ENCODE results near the gene PLA2G2F. TPM values are rescaled to one million over a fixed set of nuclear protein-coding genes. Genes with fewer than 3 reads are reported as not detected.

PLA2G2F gene
- total and polyA plus RNA-seq, 2 of the 13 experiments (the other 11 are each of a cell fraction or from before 2014, with no cell fraction given) = not detected

GRCh38 chr1:20185834-20186782 lies 47.0 kb downstream of the PLA2G2F start, which contains the start of the genes PLA2G2C and UBXN10 (continued):
- no peak for TF ChIP-seq FOXP4 (CRISPR knock-in tag; IDR thresholded peaks at IDR 0.05)
- TF ChIP-seq, protein P1, sequence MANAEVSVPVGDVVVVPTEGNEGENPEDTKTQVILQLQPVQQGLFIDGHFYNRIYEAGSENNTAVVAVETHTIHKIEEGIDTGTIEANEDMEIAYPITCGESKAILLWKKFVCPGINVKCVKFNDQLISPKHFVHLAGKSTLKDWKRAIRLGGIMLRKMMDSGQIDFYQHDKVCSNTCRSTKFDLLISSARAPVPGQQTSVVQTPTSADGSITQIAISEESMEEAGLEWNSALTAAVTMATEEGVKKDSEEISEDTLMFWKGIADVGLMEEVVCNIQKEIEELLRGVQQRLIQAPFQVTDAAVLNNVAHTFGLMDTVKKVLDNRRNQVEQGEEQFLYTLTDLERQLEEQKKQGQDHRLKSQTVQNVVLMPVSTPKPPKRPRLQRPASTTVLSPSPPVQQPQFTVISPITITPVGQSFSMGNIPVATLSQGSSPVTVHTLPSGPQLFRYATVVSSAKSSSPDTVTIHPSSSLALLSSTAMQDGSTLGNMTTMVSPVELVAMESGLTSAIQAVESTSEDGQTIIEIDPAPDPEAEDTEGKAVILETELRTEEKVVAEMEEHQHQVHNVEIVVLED (CRISPR knock-in tag; IDR thresholded peaks at IDR 0.05; ENCODE audit: borderline replicate concordance) = no peak
- TF ChIP-seq ZBTB7A (CRISPR knock-in tag; IDR thresholded peaks at IDR 0.05) = no peak
- TF ChIP-seq GABPA (IDR thresholded peaks at IDR 0.05; ENCODE audit: low read depth, low read length) = peak; percentile 54
- TF ChIP-seq GABPA (CRISPR knock-in tag; IDR thresholded peaks at IDR 0.05; ENCODE audit: low read depth) = peak; percentile 71
- TF ChIP-seq MLX (CRISPR knock-in tag; IDR thresholded peaks at IDR 0.05) = peak; percentile 65
- no peak for TF ChIP-seq MAFG (CRISPR knock-in tag; IDR thresholded peaks at IDR 0.05)
- TF ChIP-seq, protein P2, sequence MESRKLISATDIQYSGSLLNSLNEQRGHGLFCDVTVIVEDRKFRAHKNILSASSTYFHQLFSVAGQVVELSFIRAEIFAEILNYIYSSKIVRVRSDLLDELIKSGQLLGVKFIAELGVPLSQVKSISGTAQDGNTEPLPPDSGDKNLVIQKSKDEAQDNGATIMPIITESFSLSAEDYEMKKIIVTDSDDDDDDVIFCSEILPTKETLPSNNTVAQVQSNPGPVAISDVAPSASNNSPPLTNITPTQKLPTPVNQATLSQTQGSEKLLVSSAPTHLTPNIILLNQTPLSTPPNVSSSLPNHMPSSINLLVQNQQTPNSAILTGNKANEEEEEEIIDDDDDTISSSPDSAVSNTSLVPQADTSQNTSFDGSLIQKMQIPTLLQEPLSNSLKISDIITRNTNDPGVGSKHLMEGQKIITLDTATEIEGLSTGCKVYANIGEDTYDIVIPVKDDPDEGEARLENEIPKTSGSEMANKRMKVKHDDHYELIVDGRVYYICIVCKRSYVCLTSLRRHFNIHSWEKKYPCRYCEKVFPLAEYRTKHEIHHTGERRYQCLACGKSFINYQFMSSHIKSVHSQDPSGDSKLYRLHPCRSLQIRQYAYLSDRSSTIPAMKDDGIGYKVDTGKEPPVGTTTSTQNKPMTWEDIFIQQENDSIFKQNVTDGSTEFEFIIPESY (CRISPR knock-in tag; IDR thresholded peaks at IDR 0.05) = 0 out of 2 replicates have a peak, but pooled peaks have one; percentile 47
- no peak for TF ChIP-seq SRSF9 (IDR thresholded peaks at IDR 0.05; ENCODE audit: borderline replicate concordance, insufficient read depth, low read depth, low read length, poor library complexity, severe bottlenecking)
- no peak for TF ChIP-seq HDAC6 (IDR thresholded peaks at IDR 0.05; ENCODE audit: low read depth, low read length)
- TF ChIP-seq CBX2 (IDR thresholded peaks at IDR 0.05; ENCODE audit: low read depth, low read length) = no peak
- no peak for TF ChIP-seq CBX2 (CRISPR knock-in tag; IDR thresholded peaks at IDR 0.05; ENCODE audit: low read depth)
- TF ChIP-seq, protein P3, sequence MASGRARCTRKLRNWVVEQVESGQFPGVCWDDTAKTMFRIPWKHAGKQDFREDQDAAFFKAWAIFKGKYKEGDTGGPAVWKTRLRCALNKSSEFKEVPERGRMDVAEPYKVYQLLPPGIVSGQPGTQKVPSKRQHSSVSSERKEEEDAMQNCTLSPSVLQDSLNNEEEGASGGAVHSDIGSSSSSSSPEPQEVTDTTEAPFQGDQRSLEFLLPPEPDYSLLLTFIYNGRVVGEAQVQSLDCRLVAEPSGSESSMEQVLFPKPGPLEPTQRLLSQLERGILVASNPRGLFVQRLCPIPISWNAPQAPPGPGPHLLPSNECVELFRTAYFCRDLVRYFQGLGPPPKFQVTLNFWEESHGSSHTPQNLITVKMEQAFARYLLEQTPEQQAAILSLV (CRISPR knock-in tag; IDR thresholded peaks at IDR 0.05; ENCODE audit: borderline replicate concordance) = no peak
- no peak for TF ChIP-seq BORCS8-MEF2B (CRISPR knock-in tag; IDR thresholded peaks at IDR 0.05)
- peak; percentile 38; the same call in 1 of the 2 replicates for TF ChIP-seq RXRA (CRISPR knock-in tag; IDR thresholded peaks at IDR 0.05)
- no peak for TF ChIP-seq ZNF569 (CRISPR knock-in tag; IDR thresholded peaks at IDR 0.05; ENCODE audit: borderline replicate concordance)
- TF ChIP-seq HNRNPLL (IDR thresholded peaks at IDR 0.05; ENCODE audit: low read depth, low read length, poor library complexity, severe bottlenecking) = peak; percentile 52
- TF ChIP-seq, protein P4, sequence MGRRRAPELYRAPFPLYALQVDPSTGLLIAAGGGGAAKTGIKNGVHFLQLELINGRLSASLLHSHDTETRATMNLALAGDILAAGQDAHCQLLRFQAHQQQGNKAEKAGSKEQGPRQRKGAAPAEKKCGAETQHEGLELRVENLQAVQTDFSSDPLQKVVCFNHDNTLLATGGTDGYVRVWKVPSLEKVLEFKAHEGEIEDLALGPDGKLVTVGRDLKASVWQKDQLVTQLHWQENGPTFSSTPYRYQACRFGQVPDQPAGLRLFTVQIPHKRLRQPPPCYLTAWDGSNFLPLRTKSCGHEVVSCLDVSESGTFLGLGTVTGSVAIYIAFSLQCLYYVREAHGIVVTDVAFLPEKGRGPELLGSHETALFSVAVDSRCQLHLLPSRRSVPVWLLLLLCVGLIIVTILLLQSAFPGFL (CRISPR knock-in tag; IDR thresholded peaks at IDR 0.05) = no peak
- TF ChIP-seq GZF1 (CRISPR knock-in tag; IDR thresholded peaks at IDR 0.05) = no peak
- TF ChIP-seq GABPB1 (CRISPR knock-in tag; IDR thresholded peaks at IDR 0.05) = peak; percentile 83
